Esophagus muscularis mucosa (tissue), 4 donors: ENCODE measurements around the gene ACOXL. TPM values are rescaled to one million over a fixed set of nuclear protein-coding genes. Genes with fewer than 3 reads are reported as not detected.
A peak's percentile ranks its signal among the peaks of the same experiment; 100 is the strongest.

Experiments used
- DNase-seq: peaks from one replicate; pipeline ENCODE4 v3.0.0-alpha.2; 2017; ENCODE audit errors: extremely low spot score
- H3K27ac ChIP-seq, 4 donors: fragments of 200-600 bp; sonication (generic); replicated peaks in 1 of 4; 1 replicate in 3 of 4; 2 replicates in 1 of 4; pipeline ENCODE4 v1.5.1; 2016 to 2019; ENCODE audit warnings: mild to moderate bottlenecking in 1 of 4
- H3K27me3 ChIP-seq, 4 donors: fragments of 200-600 bp; sonication (generic); one replicate each; pipeline versions ENCODE4 v1.5.1 to v1.6.0; 2016 to 2019
- H3K36me3 ChIP-seq, 4 donors: fragments of 200-600 bp; sonication (generic); one replicate each; pipeline ENCODE4 v1.5.1; 2016 to 2019
- H3K4me1 ChIP-seq, 4 donors: fragments of 200-600 bp; sonication (generic); one replicate each; pipeline ENCODE4 v1.5.1; 2016 to 2019
- H3K4me3 ChIP-seq, 4 donors: fragments of 200-600 bp; sonication (generic); 1 replicate in 2 of 4; 2 replicates in 2 of 4; pipeline ENCODE4 v1.5.1; 2016 to 2019; ENCODE audit warnings: mild to moderate bottlenecking in 4 of 4, moderate library complexity in 1 of 4
- H3K9me3 ChIP-seq, 4 donors: fragments of 200-600 bp; sonication (generic); 1 replicate in 3 of 4; 2 replicates in 1 of 4; pipeline ENCODE4 v1.5.1; 2016 to 2019
- EP300 ChIP-seq: sonication (generic); formaldehyde crosslinking; IDR thresholded peaks from one replicate; pipeline ENCODE4 v1.6.1; 2017; ENCODE audit warnings: antibody characterized with exemption
- POLR2A ChIP-seq: fragments of 450-650 bp; IDR thresholded peaks from one replicate; pipeline ENCODE4 v1.6.1; 2017; ENCODE audit warnings: antibody characterized with exemption, moderate library complexity, mild to moderate bottlenecking, low read depth
- POLR2AphosphoS5 ChIP-seq, 2 donors: sonication (generic); formaldehyde crosslinking; IDR thresholded peaks; one replicate each; pipeline ENCODE4 v1.6.1; 2017; ENCODE audit warnings: antibody characterized with exemption in 2 of 2
- WGBS: methylation state at CpG from one replicate; pipeline ENCODE4 v1.1.5; 2018; 5-methylcytosine and 5-hydroxymethylcytosine counted together
- intact Hi-C: fragments of 100-400 bp; cut with DNase I; formaldehyde crosslinking; loops from one replicate; pipeline ENCODE4 v1.15.1; 2023
- total RNA-seq, 4 donors: library from RNA; depleted of rRNA; stranded (reverse); fragments of >200 nt; gene quantifications; one replicate each; pipeline versions ENCODE4 v1.1.0 to v1.2.1, GENCODE V29; 2016
- TF ChIP-seq, protein P1 (sequence below), 3 experiments: fragments of 200-600 bp in 2 of 3; fragments of 450-650 bp in 1 of 3; sonication (generic) in 2 of 3; IDR thresholded peaks; one replicate each; pipeline ENCODE4 v1.5.1; 2017 to 2019; ENCODE audit warnings: antibody characterized with exemption in 3 of 3, mild to moderate bottlenecking in 2 of 3, moderate library complexity in 1 of 3

ACOXL gene
- total RNA-seq, 4 donors from 2014 or later: not detected

DNA sequence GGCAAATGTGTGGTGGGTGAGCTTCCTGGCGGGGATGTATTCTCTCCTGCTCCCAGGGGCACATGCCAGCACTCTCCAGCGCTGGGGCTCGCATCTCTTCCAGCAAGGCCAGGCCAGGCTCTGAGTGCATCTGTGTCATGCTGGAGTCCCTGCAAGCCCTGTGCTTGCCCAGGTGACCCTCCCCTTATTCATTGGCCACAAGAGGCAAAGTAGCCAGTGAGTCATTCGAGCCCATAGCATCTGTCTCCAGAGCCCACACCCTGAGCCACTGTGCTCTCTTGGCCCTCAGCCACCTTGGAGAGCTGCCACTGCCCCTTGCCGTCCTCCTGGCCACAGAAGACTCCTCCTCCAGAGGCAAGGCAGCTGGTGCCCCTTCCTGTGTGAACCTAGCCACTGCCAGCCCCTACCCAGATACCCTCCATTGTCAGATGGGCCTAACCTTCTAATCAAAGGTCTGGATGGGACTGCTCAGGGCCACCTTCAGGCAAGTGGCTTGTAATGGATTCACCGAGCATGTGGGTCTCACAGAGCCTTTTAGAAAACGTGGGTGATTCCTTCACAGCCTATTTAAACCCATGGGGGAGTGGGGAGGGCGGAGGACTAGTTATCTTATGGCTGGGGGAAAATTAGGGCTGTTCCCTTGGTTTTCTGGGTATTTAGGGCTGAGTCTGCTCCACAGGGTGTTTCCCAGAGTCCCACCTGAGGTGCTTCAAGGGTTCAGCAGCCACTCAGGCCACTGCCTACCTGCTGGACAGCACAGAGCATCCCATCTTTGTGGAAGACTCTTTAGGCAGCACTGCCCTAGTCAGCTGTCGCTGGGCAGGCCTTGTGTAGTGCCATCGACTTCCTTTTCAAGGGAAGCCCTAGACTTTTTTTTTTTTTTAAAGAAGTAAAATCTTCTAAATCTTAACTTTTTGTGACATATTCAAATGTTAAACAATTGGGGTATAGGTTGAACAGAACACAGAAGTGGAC, 137.4 kb downstream of the ACOXL start:
- peaks cover 0 to 9% (median 0%) of the 10 kb centered on the region in 4 donors for H3K27me3 ChIP-seq
- no peaks in the 10 kb centered on the region for H3K9me3 ChIP-seq
- no peak overlapping the region for H3K4me3 ChIP-seq
- intact Hi-C loops: no loop called here
- H3K27ac ChIP-seq: no peak overlapping the region
- DNase-seq: peak; percentile 81
- 90% methylated on average over 8 of the region's 10 CpGs for WGBS
- no peaks in the 10 kb centered on the region for H3K36me3 ChIP-seq
- no peaks in the 10 kb centered on the region for H3K4me1 ChIP-seq
- TF ChIP-seq POLR2AphosphoS5 (IDR thresholded peaks at IDR 0.05): no peak
- TF ChIP-seq, protein P1, sequence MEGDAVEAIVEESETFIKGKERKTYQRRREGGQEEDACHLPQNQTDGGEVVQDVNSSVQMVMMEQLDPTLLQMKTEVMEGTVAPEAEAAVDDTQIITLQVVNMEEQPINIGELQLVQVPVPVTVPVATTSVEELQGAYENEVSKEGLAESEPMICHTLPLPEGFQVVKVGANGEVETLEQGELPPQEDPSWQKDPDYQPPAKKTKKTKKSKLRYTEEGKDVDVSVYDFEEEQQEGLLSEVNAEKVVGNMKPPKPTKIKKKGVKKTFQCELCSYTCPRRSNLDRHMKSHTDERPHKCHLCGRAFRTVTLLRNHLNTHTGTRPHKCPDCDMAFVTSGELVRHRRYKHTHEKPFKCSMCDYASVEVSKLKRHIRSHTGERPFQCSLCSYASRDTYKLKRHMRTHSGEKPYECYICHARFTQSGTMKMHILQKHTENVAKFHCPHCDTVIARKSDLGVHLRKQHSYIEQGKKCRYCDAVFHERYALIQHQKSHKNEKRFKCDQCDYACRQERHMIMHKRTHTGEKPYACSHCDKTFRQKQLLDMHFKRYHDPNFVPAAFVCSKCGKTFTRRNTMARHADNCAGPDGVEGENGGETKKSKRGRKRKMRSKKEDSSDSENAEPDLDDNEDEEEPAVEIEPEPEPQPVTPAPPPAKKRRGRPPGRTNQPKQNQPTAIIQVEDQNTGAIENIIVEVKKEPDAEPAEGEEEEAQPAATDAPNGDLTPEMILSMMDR (IDR thresholded peaks at IDR 0.05): no peak

DNA sequence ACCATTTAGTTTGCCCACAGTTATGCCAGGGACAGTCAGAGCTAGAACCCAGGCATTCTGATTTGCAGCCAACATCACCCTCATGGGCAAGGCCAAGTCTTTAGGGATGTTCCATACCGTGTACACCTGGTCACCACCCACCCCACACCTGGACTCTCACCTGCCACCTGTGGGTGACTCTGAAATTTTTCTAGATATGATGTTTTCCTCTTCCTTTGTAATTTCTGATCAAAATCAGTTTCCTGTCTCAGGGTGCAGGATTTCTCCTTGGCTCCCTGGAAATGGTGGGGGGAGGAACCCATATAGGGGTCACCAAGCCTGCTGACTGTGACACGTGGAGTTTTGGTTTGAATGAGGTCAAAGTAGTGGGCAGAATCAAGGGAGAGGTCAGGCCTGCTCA, 138.2 kb downstream of the ACOXL start:
- DNase-seq: peak; percentile 64
- intact Hi-C loops: no loop called here
- peaks cover 0 to 5% (median 0%) of the 10 kb centered on the region in 4 donors for H3K27me3 ChIP-seq
- TF ChIP-seq POLR2AphosphoS5 (IDR thresholded peaks at IDR 0.05): no peak
- H3K36me3 ChIP-seq: no peaks in the 10 kb centered on the region
- no peaks in the 10 kb centered on the region for H3K9me3 ChIP-seq
- H3K4me1 ChIP-seq: no peaks in the 10 kb centered on the region
- 58% methylated on average over 2 of the region's 2 CpGs for WGBS
- H3K27ac ChIP-seq: no peak overlapping the region
- no peak overlapping the region for H3K4me3 ChIP-seq

DNA sequence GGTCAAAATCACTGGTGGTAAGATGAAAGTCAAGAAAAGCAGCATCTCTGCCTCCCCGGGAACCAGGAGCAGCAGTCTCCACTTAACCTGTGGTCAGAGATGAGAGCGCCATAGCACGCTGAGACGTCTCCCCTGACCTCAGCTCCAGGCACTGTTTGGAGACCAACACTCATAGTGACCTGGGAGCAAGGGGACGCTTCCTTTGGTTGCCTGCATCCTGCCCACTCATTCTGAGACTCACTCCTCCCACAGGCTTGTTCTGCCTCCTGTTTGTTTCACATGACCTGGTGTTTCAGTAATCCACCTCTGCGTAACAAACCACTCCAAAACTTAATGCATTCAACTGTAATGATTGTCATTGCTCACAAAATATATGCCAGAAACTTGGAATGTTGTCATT, 139.3 kb downstream of the ACOXL start:
- no peak for DNase-seq
- no peak overlapping the region for H3K27ac ChIP-seq
- H3K4me3 ChIP-seq: no peak overlapping the region
- H3K27me3 ChIP-seq: peaks cover 0 to 5% (median 0%) of the 10 kb centered on the region in 4 donors
- no peaks in the 10 kb centered on the region for H3K36me3 ChIP-seq
- intact Hi-C loops: no loop called here
- WGBS: 86% methylated on average over 6 of the region's 6 CpGs
- no peaks in the 10 kb centered on the region for H3K4me1 ChIP-seq
- TF ChIP-seq, protein P1 (IDR thresholded peaks at IDR 0.05): no peak
- TF ChIP-seq POLR2A: no peak
- no peak for TF ChIP-seq POLR2AphosphoS5 (IDR thresholded peaks at IDR 0.05)
- TF ChIP-seq EP300: no peak
- no peaks in the 10 kb centered on the region for H3K9me3 ChIP-seq

DNA sequence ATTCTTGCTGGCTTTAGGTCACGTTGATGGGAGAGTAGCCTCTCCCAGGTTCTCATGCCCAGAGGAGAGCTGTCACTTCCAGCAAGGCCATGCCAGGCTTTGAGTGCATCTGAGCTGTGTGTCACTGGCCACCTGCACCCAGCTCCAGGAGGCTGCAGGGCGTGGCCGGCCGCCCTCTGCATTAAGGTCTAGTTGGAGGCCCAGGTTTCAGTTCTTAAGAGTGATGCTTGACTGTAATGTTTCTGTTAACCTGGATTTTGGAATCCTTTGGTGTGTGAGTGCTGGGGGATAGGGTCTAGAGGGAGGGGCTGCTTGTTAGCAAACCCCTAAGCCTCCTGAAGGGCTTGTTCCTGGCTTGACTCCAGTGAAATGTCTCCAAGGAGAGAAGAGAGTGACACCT, 140.1 kb downstream of the ACOXL start:
- TF ChIP-seq EP300 (no peak), POLR2A (no peak), POLR2AphosphoS5 (IDR thresholded peaks at IDR 0.05) (no peak)
- TF ChIP-seq, protein P1 (IDR thresholded peaks at IDR 0.05): no peak
- Histone ChIP-seq H3K36me3 (no peaks in the 10 kb centered on the region), H3K4me3 (no peak overlapping the region), H3K27ac (no peak overlapping the region), H3K9me3 (no peaks in the 10 kb centered on the region), H3K27me3 (peaks cover 0 to 5% (median 0%) of the 10 kb centered on the region in 4 donors), H3K4me1 (no peaks in the 10 kb centered on the region)
- 100% methylated on average over 4 of the region's 4 CpGs for WGBS
- peak; percentile 55 for DNase-seq
- intact Hi-C loops: no loop called here

DNA sequence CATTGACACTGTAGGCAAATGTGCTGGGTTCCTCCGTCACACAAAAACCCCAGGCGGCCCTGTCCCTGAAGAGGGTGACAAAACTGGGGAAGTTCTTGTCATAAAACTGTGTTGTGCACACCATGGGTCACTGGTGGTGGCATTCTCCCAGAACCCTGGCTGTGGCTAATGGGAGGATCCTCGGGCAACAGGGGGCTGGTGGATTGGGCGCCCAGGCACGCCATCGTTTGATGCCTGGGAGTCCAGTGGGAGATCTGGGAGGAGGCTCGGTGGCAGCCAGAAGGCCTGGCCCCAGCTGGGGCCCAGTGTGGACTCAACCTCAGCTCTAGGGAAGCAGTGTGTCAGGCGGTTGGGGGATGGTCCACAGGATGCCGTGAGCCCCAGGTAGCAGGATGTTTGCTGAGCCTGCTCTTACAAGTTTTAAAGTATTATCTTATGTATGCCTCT, 140.7 kb downstream of the ACOXL start:
- Histone ChIP-seq H3K9me3 (peaks cover 0 to 4% (median under 1%) of the 10 kb centered on the region in 4 donors), H3K36me3 (no peaks in the 10 kb centered on the region), H3K4me3 (no peak overlapping the region), H3K4me1 (no peaks in the 10 kb centered on the region), H3K27ac (no peak overlapping the region), H3K27me3 (peaks cover 0 to 5% (median 0%) of the 10 kb centered on the region in 4 donors)
- 95% methylated on average over 8 of the region's 9 CpGs for WGBS
- DNase-seq: peak; percentile 89
- TF ChIP-seq POLR2A: no peak
- TF ChIP-seq POLR2AphosphoS5 (IDR thresholded peaks at IDR 0.05): no peak
- TF ChIP-seq, protein P1 (IDR thresholded peaks at IDR 0.05): no peak
- TF ChIP-seq EP300: no peak
- intact Hi-C loops: no loop called here
